Natural killer cell (primary cell): ENCODE measurements around the gene PCDH9. TPM values are rescaled to one million over a fixed set of nuclear protein-coding genes. Genes with fewer than 3 reads are reported as not detected.

Experiments
- ATAC-seq, 3 donors: fragments of 150-1000 bp in 2 of 3; fragments of 200-7000 bp in 1 of 3; cut with Tn5 transposase; 1 replicate in 1 of 3; 2 replicates in 2 of 3; pipeline ENCODE4 v1.10.0; 2021; ENCODE audit warnings: mild to moderate bottlenecking in 2 of 3, moderate library complexity in 2 of 3
- DNase-seq, 2 donors: peaks; one replicate each; pipeline versions ENCODE4 v3.0.0 to v3.0.0-alpha.2; 2013 to 2021; ENCODE audit warnings: mixed read lengths in 1 of 2
- H3K27ac ChIP-seq: one replicate; pipeline ENCODE4 v1.5.1; 2013; ENCODE audit warnings: mild to moderate bottlenecking, low read length
- H3K27me3 ChIP-seq: one replicate; pipeline ENCODE4 v1.6.1; 2013; ENCODE audit warnings: low read length; ENCODE audit not compliant: control insufficient read depth, insufficient read depth
- H3K36me3 ChIP-seq: one replicate; pipeline ENCODE4 v1.6.1; 2013; ENCODE audit warnings: low read length; ENCODE audit not compliant: control insufficient read depth, insufficient read depth
- H3K4me1 ChIP-seq: one replicate; pipeline ENCODE4 v1.6.1; 2013; ENCODE audit warnings: low read length; ENCODE audit not compliant: control insufficient read depth, insufficient read depth
- H3K4me3 ChIP-seq: one replicate; pipeline ENCODE4 v1.5.1; 2013; ENCODE audit warnings: low read length
- H3K9me3 ChIP-seq: one replicate; pipeline ENCODE4 v1.6.1; 2013; ENCODE audit warnings: low read length; ENCODE audit not compliant: control insufficient read depth, insufficient read depth
- H3K27ac Mint-ChIP-seq, 2 donors: one replicate each; pipeline ENCODE4 v1.8.0; 2022; ENCODE audit warnings: mild to moderate bottlenecking in 2 of 2, mixed read lengths in 2 of 2, moderate library complexity in 1 of 2
- H3K27me3 Mint-ChIP-seq, 2 donors: one replicate each; pipeline ENCODE4 v1.8.0; 2022; ENCODE audit warnings: low read depth in 2 of 2, mixed read lengths in 2 of 2
- H3K36me3 Mint-ChIP-seq: one replicate; pipeline ENCODE4 v1.8.0; 2022; ENCODE audit warnings: mixed read lengths
- H3K4me1 Mint-ChIP-seq, 2 donors: one replicate each; pipeline ENCODE4 v1.8.0; 2022; ENCODE audit warnings: mixed read lengths in 2 of 2
- H3K4me3 Mint-ChIP-seq: one replicate; pipeline ENCODE4 v1.8.0; 2022; ENCODE audit warnings: mild to moderate bottlenecking, moderate library complexity, mixed read lengths
- H3K9me3 Mint-ChIP-seq, 2 donors: one replicate each; pipeline ENCODE4 v1.8.0; 2022; ENCODE audit warnings: mixed read lengths in 2 of 2
- WGBS: methylation state at CpG from one replicate; pipeline ENCODE4 v1.1.7; 2013; ENCODE audit warnings: missing lambda C conversion rate; ENCODE audit not compliant: insufficient coverage; 5-methylcytosine and 5-hydroxymethylcytosine counted together
- intact Hi-C: fragments of 100-400 bp; cut with micrococcal nuclease; formaldehyde crosslinking; loops from one replicate; pipeline ENCODE4 v1.14.2; 2022
- total RNA-seq, 4 donors: library from RNA; stranded (reverse); fragments of 120-200 nt in 1 of 4; gene quantifications; one replicate each; pipeline versions ENCODE4 v1.2.3 to v1.2.4, GENCODE V29; 2013 to 2022
- TF ChIP-seq, protein P1 (sequence below): fragments of 200-600 bp; IDR thresholded peaks from one replicate; pipeline ENCODE4 v1.8.0; 2022; ENCODE audit warnings: antibody characterized with exemption

The PCDH9 gene
- total RNA-seq, 3 donors from 2014 or later (not counting 1 experiment from before 2014, with no cell fraction given): 0.43 to 1.5 (median 0.68) TPM

DNA sequence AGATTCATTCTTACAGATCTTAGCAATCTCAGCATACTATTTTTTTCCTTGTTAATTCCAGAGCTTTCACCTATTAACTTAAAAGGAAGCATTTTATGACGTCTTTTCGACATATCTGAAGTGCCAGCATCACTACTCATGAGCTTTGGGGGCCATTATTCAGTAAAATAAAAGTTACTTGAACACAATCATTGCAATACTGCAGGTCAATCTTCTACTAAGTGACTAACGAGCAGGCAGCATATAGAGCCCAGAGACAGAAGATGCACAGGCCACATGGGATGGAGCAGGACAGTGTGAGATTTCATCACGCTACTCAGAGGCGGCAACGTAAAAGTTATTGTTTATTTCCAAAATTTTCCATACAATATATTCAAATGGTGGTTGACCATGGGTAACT lies 382.6 kb downstream of the PCDH9 start:
- Mint-ChIP-seq H3K27me3 (no peaks in the 10 kb centered on the region), H3K9me3 (peaks cover 7 to 9% of the 10 kb centered on the region in 2 donors), H3K27ac (no peak overlapping the region), H3K4me3 (no peak overlapping the region), H3K36me3 (no peaks in the 10 kb centered on the region), H3K4me1 (no peaks in the 10 kb centered on the region)
- DNase-seq (no peak), ATAC-seq (no peak)
- intact Hi-C loops: no loop called here
- no peaks in the 10 kb centered on the region for H3K4me1 ChIP-seq
- no peaks in the 10 kb centered on the region for H3K9me3 ChIP-seq
- H3K4me3 ChIP-seq: no peak overlapping the region
- no peak overlapping the region for H3K27ac ChIP-seq
- H3K36me3 ChIP-seq: no peaks in the 10 kb centered on the region
- TF ChIP-seq, protein P1, sequence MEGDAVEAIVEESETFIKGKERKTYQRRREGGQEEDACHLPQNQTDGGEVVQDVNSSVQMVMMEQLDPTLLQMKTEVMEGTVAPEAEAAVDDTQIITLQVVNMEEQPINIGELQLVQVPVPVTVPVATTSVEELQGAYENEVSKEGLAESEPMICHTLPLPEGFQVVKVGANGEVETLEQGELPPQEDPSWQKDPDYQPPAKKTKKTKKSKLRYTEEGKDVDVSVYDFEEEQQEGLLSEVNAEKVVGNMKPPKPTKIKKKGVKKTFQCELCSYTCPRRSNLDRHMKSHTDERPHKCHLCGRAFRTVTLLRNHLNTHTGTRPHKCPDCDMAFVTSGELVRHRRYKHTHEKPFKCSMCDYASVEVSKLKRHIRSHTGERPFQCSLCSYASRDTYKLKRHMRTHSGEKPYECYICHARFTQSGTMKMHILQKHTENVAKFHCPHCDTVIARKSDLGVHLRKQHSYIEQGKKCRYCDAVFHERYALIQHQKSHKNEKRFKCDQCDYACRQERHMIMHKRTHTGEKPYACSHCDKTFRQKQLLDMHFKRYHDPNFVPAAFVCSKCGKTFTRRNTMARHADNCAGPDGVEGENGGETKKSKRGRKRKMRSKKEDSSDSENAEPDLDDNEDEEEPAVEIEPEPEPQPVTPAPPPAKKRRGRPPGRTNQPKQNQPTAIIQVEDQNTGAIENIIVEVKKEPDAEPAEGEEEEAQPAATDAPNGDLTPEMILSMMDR: no peak
- H3K27me3 ChIP-seq: no peaks in the 10 kb centered on the region
- WGBS: 75% methylated on average over 3 of the region's 6 CpGs

DNA sequence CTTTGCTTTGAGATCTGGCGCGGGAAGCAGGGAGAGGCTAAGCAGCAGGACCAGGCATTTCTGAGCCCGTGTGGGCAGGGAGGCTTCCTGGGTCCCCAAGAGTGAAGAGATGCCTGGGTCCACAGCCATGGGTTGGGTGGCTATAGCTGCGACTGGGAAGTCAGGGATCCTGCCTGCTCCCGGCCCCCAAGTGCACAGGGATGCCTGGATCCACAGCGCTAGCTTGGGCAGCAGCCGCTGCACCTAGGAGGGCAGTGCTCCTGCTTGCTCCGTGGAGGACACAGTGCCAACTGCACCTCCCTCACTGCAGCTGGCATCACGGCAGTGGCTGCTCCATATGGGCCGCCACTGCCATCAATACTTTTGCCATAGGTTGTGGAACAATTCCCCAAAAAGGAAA lies 384.7 kb downstream of the PCDH9 start:
- Mint-ChIP-seq H3K27me3 (no peaks in the 10 kb centered on the region), H3K36me3 (no peaks in the 10 kb centered on the region), H3K27ac (no peak overlapping the region), H3K4me3 (no peak overlapping the region), H3K4me1 (no peaks in the 10 kb centered on the region), H3K9me3 (peaks cover 2 to 8% of the 10 kb centered on the region in 2 donors)
- WGBS: 94% methylated on average over 10 of the region's 10 CpGs
- no peaks in the 10 kb centered on the region for H3K4me1 ChIP-seq
- no peaks in the 10 kb centered on the region for H3K27me3 ChIP-seq
- no peak for ATAC-seq
- no peak overlapping the region for H3K27ac ChIP-seq
- H3K36me3 ChIP-seq: no peaks in the 10 kb centered on the region
- intact Hi-C loops: no loop called here
- no peaks in the 10 kb centered on the region for H3K9me3 ChIP-seq
- DNase-seq: no peak
- TF ChIP-seq, protein P1: no peak
- no peak overlapping the region for H3K4me3 ChIP-seq

DNA sequence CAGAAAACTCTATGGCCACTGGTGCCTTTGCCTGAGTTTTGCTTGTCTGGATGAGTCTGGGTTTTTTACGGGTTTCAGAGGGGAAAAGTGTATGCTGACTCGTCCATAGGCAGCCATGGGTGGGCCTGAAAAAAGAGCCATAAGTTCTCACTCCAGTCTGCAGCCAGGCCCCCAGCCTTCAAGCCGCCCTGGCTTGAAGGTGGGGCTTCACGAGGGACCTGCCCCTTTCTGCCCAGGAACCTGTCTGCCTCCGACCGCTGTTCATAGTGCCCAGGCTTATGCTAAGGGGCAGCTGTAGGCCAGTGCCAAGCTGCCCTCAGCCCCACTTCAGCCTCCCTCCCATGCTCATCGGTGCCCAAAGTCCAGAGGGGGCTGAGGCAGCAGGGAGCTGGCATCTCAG lies 385.2 kb downstream of the PCDH9 start:
- intact Hi-C loops: no loop called here
- Histone ChIP-seq H3K27ac (no peak overlapping the region), H3K4me3 (no peak overlapping the region), H3K4me1 (no peaks in the 10 kb centered on the region), H3K36me3 (no peaks in the 10 kb centered on the region), H3K27me3 (no peaks in the 10 kb centered on the region), H3K9me3 (no peaks in the 10 kb centered on the region)
- Mint-ChIP-seq H3K4me3 (no peak overlapping the region), H3K27ac (no peak overlapping the region), H3K27me3 (no peaks in the 10 kb centered on the region), H3K4me1 (no peaks in the 10 kb centered on the region), H3K9me3 (peaks cover 2 to 8% of the 10 kb centered on the region in 2 donors), H3K36me3 (no peaks in the 10 kb centered on the region)
- ATAC-seq: no peak
- no peak for DNase-seq
- 81% methylated on average over 7 of the region's 7 CpGs for WGBS
- TF ChIP-seq, protein P1: no peak

DNA sequence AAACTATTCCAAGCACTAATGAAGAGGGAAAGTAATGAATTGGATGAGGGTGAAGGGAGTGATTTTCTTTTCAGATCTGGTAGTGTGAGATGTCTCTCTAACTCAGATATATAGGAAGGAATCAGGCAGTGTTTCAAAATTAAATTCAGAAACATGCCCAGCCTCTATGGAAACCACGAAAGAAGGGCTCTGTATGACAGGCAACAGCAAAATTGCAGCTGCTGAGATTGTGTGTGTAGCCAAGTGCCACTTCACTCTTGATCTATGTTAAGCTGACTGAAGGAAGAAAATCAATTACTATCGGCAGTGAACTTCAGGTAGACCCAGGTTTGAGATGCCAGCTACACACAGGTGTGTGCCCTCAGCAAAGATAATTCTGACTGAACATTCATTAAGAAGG lies 387.4 kb downstream of the PCDH9 start:
- no peaks in the 10 kb centered on the region for H3K9me3 ChIP-seq
- no peaks in the 10 kb centered on the region for H3K27me3 ChIP-seq
- H3K27ac ChIP-seq: no peak overlapping the region
- ATAC-seq (no peak), DNase-seq (no peak)
- intact Hi-C loops: no loop called here
- H3K4me1 Mint-ChIP-seq: no peaks in the 10 kb centered on the region
- H3K27ac Mint-ChIP-seq: no peak overlapping the region
- no peaks in the 10 kb centered on the region for H3K4me1 ChIP-seq
- H3K27me3 Mint-ChIP-seq: no peaks in the 10 kb centered on the region
- H3K36me3 Mint-ChIP-seq: no peaks in the 10 kb centered on the region
- TF ChIP-seq, protein P1: no peak
- H3K36me3 ChIP-seq: no peaks in the 10 kb centered on the region
- H3K4me3 ChIP-seq: no peak overlapping the region
- H3K4me3 Mint-ChIP-seq: no peak overlapping the region
- WGBS: 88% methylated on average over 2 of the region's 2 CpGs
- peaks cover 5 to 15% of the 10 kb centered on the region in 2 donors for H3K9me3 Mint-ChIP-seq
